Measurements from ENCODE around the gene UBE2J2.

The UBE2J2 gene

DNA sequence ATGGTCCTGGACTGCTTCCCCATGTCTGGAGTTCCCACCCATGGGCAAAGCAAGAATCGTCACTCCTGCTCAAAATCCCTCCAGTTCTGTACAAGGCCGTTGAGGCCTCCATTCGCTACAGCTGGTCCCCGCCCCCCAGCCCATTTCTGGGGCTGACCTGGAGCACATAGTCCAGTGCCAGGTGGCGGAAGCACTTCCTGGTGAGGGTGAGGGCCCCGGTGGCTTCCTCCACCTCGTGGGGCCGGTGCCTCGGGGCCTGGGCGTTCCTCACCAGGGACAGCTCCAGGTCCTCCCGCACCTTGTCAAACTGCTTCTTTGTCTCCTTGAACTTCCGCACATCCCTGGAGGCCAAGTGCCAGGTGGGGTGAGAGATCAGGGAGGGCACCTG is 26.7 kb upstream of the UBE2J2 start:
- DNase-seq (ENCODE audit: low read depth), result no peak
- no peak overlapping the region for H3K4me3 ChIP-seq (ENCODE audit: low read depth, low read length)
- TF ChIP-seq, protein P1, sequence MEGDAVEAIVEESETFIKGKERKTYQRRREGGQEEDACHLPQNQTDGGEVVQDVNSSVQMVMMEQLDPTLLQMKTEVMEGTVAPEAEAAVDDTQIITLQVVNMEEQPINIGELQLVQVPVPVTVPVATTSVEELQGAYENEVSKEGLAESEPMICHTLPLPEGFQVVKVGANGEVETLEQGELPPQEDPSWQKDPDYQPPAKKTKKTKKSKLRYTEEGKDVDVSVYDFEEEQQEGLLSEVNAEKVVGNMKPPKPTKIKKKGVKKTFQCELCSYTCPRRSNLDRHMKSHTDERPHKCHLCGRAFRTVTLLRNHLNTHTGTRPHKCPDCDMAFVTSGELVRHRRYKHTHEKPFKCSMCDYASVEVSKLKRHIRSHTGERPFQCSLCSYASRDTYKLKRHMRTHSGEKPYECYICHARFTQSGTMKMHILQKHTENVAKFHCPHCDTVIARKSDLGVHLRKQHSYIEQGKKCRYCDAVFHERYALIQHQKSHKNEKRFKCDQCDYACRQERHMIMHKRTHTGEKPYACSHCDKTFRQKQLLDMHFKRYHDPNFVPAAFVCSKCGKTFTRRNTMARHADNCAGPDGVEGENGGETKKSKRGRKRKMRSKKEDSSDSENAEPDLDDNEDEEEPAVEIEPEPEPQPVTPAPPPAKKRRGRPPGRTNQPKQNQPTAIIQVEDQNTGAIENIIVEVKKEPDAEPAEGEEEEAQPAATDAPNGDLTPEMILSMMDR (IDR thresholded peaks at IDR 0.05; ENCODE audit: low read depth, low read length, missing control alignments), result no peak

DNA sequence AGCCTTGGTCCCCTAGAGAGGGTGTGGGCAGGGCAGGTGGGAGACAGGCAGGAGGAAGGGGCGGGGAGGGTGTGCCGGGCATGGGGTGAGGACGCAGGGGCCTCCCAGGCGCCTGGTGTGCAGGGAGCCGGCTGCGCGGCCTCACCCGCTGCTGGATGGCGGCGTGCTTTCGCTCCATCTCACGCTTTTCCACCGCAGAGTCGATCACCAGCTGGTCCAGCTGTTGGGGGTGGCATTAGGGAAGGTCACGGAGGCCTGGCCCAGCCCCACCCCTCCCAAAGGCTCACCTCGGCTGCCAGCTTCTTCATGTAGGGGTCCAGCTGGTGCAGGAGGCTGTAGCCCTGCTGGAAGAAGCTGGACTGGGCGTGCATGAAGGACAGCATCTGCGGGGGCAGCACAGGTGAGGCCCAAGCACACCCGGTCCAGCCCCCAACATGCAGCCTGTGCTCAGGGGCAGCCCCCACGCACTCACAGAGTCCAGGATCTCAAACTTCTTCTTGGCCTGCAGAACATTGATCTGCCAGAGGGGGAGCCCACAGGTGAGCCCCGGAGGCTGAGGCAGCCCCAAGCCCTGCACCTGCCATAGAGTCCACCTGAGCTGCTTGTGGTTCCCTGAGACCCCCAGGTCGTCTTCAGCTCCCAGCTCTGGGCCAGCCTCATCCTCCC is 26.2 kb upstream of the UBE2J2 start:
- no peak for DNase-seq (ENCODE audit: low read depth)
- no peak overlapping the region for H3K4me3 ChIP-seq (ENCODE audit: low read depth, low read length)
- TF ChIP-seq, protein P1 (IDR thresholded peaks at IDR 0.05; ENCODE audit: low read depth, low read length, missing control alignments), result peak; percentile 49
- in situ Hi-C loops (cut with HindIII; ENCODE audit: low sequenced_read_pairs), result loop anchor here (25.0 kb wide), 1 partner anchor 163 kb away; no protein-coding TSS in a partner anchor

More for the DNA sequence above, 26.7 kb upstream of the UBE2J2 start:
- in situ Hi-C loops (cut with HindIII; ENCODE audit: low sequenced_read_pairs), result no loop called here

DNA sequence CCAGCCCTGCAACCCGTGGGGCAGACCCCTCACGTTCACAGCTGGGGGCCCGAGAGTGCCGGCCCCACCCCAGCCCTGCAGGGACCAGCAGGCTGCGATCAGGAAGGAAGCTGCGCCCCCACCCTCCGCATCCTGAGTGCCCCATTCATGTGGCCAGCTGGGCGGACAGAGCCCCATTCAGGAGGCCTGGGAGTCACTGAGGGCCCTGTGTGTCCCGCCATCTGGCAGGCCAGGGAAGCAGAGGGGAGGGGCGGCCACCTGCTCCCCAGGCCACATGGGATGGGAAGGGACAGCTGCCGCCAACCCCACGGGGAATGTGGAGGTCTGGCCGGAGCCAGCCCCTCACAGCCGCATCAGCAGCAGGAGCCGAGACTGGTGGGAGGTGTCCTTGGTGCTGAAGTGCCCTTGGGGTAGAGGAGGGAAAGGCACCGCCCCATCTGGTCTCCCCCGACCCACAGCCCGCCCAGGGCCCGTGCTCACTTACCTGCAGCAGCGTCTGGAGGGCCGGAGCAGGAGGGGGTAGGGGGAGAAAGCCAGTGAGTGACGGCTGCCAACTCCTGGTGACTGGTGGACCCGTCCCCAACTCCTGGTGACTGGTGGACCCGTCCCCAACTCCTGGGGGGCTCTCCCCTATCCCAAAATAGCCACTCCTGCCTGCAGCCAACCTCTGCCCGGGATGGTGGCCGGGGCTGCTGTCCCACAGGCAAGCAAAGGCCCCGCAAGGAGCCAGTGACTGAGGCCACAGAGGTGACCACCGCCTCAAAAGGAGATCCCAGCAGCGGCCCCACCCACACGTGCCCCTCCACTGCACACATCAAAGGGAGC is 25.4 kb upstream of the UBE2J2 start:
- H3K4me3 ChIP-seq (ENCODE audit: low read depth, low read length), result no peak overlapping the region
- TF ChIP-seq, protein P1 (IDR thresholded peaks at IDR 0.05; ENCODE audit: low read depth, low read length, missing control alignments), result no peak
- no peak for DNase-seq (ENCODE audit: low read depth)
- in situ Hi-C loops (cut with HindIII; ENCODE audit: low sequenced_read_pairs), result loop anchor here (25.0 kb wide), 1 partner anchor 162 kb away; no protein-coding TSS in a partner anchor

DNA sequence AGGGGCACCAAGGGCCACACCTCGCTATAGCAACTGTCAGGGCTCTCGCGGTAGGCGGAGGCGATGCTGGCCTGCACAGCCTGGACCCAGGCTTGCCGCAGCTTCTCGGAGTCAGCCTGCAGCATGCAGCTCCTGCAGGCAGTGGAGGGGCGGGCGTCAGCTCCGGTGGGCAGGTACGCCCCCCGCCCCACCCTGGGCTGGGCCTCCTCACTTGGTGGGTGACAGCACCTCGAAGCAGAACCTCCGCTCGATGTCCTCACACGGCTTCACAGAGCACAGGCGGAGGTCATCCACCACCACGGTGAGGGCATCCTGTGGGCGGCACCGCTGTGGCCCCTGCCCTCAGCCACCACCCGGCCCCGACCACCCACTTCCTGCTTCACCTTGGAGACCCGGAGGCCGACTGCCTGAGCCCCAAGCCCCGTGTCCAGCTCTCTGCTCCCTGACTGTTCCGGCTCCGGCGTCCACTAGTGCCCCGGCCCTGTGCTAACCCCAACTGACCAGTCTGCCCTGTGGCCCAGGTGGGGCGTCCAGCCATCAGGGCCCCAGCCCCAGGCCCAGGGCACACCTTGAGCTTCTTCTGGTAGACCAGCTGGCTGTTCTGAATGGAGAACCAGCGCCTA is 24.3 kb upstream of the UBE2J2 start:
- no peak for DNase-seq (ENCODE audit: low read depth)
- in situ Hi-C loops (cut with HindIII; ENCODE audit: low sequenced_read_pairs), result loop anchor here (25.0 kb wide), 1 partner anchor 161 kb away; no protein-coding TSS in a partner anchor
- TF ChIP-seq, protein P1 (IDR thresholded peaks at IDR 0.05; ENCODE audit: low read depth, low read length, missing control alignments), result no peak
- no peak overlapping the region for H3K4me3 ChIP-seq (ENCODE audit: low read depth, low read length)

DNA sequence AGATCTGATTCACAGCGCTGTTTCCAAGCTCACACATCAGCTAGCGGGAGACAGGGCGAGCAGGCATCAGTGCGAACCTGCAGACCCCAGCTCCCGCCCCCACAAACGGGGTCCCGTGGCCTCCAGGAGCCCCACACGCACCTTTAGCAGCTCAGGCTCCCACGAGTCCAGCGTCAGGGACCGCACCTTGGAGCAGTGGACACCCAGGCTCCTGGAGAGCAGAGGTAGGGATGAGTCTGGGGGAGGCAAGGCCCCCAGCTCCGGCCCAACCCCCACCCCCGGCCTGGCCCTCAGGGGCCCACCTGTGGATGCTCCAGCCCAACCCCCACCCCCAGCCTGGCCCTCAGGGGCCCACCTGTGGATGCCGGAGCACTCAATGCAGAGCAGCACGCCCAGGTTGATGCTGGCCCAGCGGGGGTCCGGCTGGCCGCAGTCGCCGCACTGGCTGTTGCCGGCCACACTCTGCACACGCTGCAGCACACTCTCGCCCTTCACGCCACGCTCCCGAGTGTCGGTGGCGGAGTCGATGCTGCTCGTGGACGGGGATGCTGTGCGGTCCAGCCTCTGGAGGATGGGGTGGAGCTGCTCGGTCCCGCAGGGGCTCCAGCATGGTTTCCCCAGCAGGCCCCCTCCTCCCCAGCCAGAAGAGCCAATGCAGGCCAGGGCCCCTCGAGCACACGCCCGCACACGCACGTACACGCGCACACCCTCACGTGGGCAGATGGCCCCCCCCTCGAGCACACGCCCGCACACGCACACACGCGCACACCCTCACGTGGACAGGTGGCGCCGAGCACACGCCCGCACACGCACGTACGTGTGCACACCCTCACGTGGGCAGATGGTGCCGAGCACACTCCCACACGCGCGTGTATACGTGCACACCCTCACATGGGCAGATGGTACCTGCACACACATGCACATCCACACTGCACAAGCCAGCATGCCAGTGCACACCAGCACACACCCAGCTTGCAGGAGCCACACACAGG is 22.7 kb upstream of the UBE2J2 start:
- H3K4me3 ChIP-seq (ENCODE audit: low read depth, low read length), result no peak overlapping the region
- TF ChIP-seq, protein P1 (IDR thresholded peaks at IDR 0.05; ENCODE audit: low read depth, low read length, missing control alignments), result no peak
- DNase-seq (ENCODE audit: low read depth), result no peak
- in situ Hi-C loops (cut with HindIII; ENCODE audit: low sequenced_read_pairs), result loop anchor here (25.0 kb wide), 1 partner anchor 159 kb away; no protein-coding TSS in a partner anchor

Data from astrocyte of the cerebellum (primary cell).